Caco-2 (cell line): Measurements from ENCODE around the gene AGL. TPM values are rescaled to one million over a fixed set of nuclear protein-coding genes. Genes with fewer than 3 reads are reported as not detected.
"Not testable (repeated sequence)": the region's sequence is repeated elsewhere in the genome, so short reads cannot be mapped to it uniquely, and the experiment has no call there.

Source experiments
- BruUV-seq: library from RNA; stranded (reverse); fragments of 400-500 nt; replicated peaks from 2 replicates; lab custom pipeline; 2021; lab: Mats Ljungman, UMichigan
- CTCF ChIA-PET: fragments of 300-600 bp; sonication (Branson Sonifier 250); formaldehyde crosslinking; loops from one replicate; lab custom pipeline; 2022; ENCODE audit warnings: antibody characterized with exemption; lab: Charles Lee
- POLR2A ChIA-PET: fragments of 300-600 bp; sonication (Branson Sonifier 250); formaldehyde crosslinking; loops from one replicate; lab custom pipeline; 2022; ENCODE audit warnings: antibody characterized with exemption; lab: Charles Lee
- DNase-seq, 2 experiments: peaks; one replicate each; pipeline versions ENCODE4 v3.0.0 to v3.0.0-alpha.2; 2020 to 2022
- H3K27me3 ChIP-seq: replicated peaks from 2 replicates; pipeline ENCODE4 v1.6.0; 2011; ENCODE audit warnings: low read length; ENCODE audit not compliant: control insufficient read depth, insufficient read depth
- H3K36me3 ChIP-seq: 2 replicates; pipeline ENCODE4 v1.5.1; 2011; ENCODE audit warnings: low read length; ENCODE audit not compliant: control insufficient read depth, insufficient read depth
- H3K4me1 ChIP-seq: fragments of 250-450 bp; sonication (Bioruptor Pico); 2 replicates; pipeline ENCODE4 v1.5.1; 2020; ENCODE audit warnings: mild to moderate bottlenecking
- H3K4me3 ChIP-seq: 2 replicates; pipeline ENCODE4 v1.5.1; 2011; ENCODE audit warnings: low read depth, mild to moderate bottlenecking, control low read depth, low read length
- H3K9me3 ChIP-seq: fragments of 250-450 bp; sonication (Bioruptor Pico); 2 replicates; pipeline ENCODE4 v1.5.1; 2020; ENCODE audit warnings: mild to moderate bottlenecking, moderate library complexity
- H3K27ac Mint-ChIP-seq: one replicate; pipeline ENCODE4 v1.8.0; 2022; ENCODE audit warnings: mixed read lengths; ENCODE audit not compliant: unreplicated experiment
- H3K27me3 Mint-ChIP-seq: one replicate; pipeline ENCODE4 v1.8.0; 2022; ENCODE audit warnings: mixed read lengths; ENCODE audit not compliant: insufficient read depth, unreplicated experiment
- H3K36me3 Mint-ChIP-seq: one replicate; pipeline ENCODE4 v1.8.0; 2022; ENCODE audit warnings: mild to moderate bottlenecking, mixed read lengths; ENCODE audit not compliant: insufficient read depth, unreplicated experiment
- H3K4me1 Mint-ChIP-seq: one replicate; pipeline ENCODE4 v1.8.0; 2022; ENCODE audit warnings: low read depth, mixed read lengths; ENCODE audit not compliant: unreplicated experiment
- H3K4me3 Mint-ChIP-seq: one replicate; pipeline ENCODE4 v1.8.0; 2022; ENCODE audit warnings: mild to moderate bottlenecking, moderate library complexity, mixed read lengths; ENCODE audit not compliant: unreplicated experiment
- H3K9me3 Mint-ChIP-seq: one replicate; pipeline ENCODE4 v1.8.0; 2022; ENCODE audit warnings: mixed read lengths; ENCODE audit not compliant: unreplicated experiment
- intact Hi-C: fragments of 100-400 bp; cut with micrococcal nuclease; formaldehyde crosslinking; loops from one replicate; pipeline ENCODE4 v1.10.0; 2022; ENCODE audit not compliant: unreplicated experiment
- total RNA-seq: library from RNA; stranded (reverse); gene quantifications from 2 replicates; pipeline ENCODE4 v1.2.3, GENCODE V29; 2022
- TF ChIP-seq, protein P1 (sequence below), 2 experiments: fragments of 200-600 bp in 1 of 2; IDR thresholded peaks; 1 replicate in 1 of 2; 2 replicates in 1 of 2; pipeline versions ENCODE4 v1.5.1 to v1.8.0; 2011 to 2022; ENCODE audit warnings: antibody characterized with exemption in 1 of 2, control low read depth in 1 of 2, inconsistent platforms in 1 of 2, low read depth in 1 of 2, low read length in 1 of 2, mild to moderate bottlenecking in 1 of 2, moderate library complexity in 1 of 2; ENCODE audit not compliant: insufficient read depth in 1 of 2, severe bottlenecking in 1 of 2, unreplicated experiment in 1 of 2

AGL gene
- total RNA-seq, 1 experiment from 2014 or later = 23.6 TPM

- ChIA-PET CTCF (no interaction called here), POLR2A (no interaction called here)
- intact Hi-C loops = no loop called here
- DNase-seq = no peak
- Mint-ChIP-seq H3K4me3 (no peak overlapping the region), H3K4me1 (no peaks in the 10 kb centered on the region), H3K27ac (no peak overlapping the region), H3K36me3 (peaks cover 20% of the 10 kb centered on the region), H3K27me3 (no peaks in the 10 kb centered on the region), H3K9me3 (no peaks in the 10 kb centered on the region)
- Histone ChIP-seq H3K4me3 (no peak overlapping the region), H3K27me3 (no peaks in the 10 kb centered on the region), H3K36me3 (no peaks in the 10 kb centered on the region), H3K9me3 (no peaks in the 10 kb centered on the region), H3K4me1 (peaks cover 8% of the 10 kb centered on the region; the same call in 1 of the 2 replicates)
- BruUV-seq = no TSS peak
- TF ChIP-seq, protein P1, sequence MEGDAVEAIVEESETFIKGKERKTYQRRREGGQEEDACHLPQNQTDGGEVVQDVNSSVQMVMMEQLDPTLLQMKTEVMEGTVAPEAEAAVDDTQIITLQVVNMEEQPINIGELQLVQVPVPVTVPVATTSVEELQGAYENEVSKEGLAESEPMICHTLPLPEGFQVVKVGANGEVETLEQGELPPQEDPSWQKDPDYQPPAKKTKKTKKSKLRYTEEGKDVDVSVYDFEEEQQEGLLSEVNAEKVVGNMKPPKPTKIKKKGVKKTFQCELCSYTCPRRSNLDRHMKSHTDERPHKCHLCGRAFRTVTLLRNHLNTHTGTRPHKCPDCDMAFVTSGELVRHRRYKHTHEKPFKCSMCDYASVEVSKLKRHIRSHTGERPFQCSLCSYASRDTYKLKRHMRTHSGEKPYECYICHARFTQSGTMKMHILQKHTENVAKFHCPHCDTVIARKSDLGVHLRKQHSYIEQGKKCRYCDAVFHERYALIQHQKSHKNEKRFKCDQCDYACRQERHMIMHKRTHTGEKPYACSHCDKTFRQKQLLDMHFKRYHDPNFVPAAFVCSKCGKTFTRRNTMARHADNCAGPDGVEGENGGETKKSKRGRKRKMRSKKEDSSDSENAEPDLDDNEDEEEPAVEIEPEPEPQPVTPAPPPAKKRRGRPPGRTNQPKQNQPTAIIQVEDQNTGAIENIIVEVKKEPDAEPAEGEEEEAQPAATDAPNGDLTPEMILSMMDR (IDR thresholded peaks at IDR 0.05; ENCODE audit: insufficient read depth in 1 of 2, low read depth in 1 of 2, low read length in 1 of 2, severe bottlenecking in 1 of 2, unreplicated experiment in 1 of 2) = no peak
Measured at GRCh38 chr1:99887890-99888289, 37.7 kb downstream of the AGL start.

GRCh38 chr1:99891997-99892396, 41.8 kb downstream of the AGL start:
- BruUV-seq = no TSS peak
- ChIA-PET CTCF (no interaction called here), POLR2A (no interaction called here)
- no peak overlapping the region for H3K27ac Mint-ChIP-seq
- Histone ChIP-seq H3K9me3 (no peaks in the 10 kb centered on the region), H3K36me3 (no peaks in the 10 kb centered on the region), H3K4me3 (no peak overlapping the region), H3K27me3 (no peaks in the 10 kb centered on the region), H3K4me1 (peaks cover 8% of the 10 kb centered on the region; the same call in 1 of the 2 replicates)
- H3K4me1 Mint-ChIP-seq = no peaks in the 10 kb centered on the region
- no peak for DNase-seq
- TF ChIP-seq, protein P1 (IDR thresholded peaks at IDR 0.05; ENCODE audit: insufficient read depth in 1 of 2, low read depth in 1 of 2, low read length in 1 of 2, severe bottlenecking in 1 of 2, unreplicated experiment in 1 of 2) = no peak
- H3K4me3 Mint-ChIP-seq = no peak overlapping the region
- peaks cover 21% of the 10 kb centered on the region for H3K36me3 Mint-ChIP-seq
- intact Hi-C loops = no loop called here
- H3K9me3 Mint-ChIP-seq = no peaks in the 10 kb centered on the region
- no peaks in the 10 kb centered on the region for H3K27me3 Mint-ChIP-seq

DNA sequence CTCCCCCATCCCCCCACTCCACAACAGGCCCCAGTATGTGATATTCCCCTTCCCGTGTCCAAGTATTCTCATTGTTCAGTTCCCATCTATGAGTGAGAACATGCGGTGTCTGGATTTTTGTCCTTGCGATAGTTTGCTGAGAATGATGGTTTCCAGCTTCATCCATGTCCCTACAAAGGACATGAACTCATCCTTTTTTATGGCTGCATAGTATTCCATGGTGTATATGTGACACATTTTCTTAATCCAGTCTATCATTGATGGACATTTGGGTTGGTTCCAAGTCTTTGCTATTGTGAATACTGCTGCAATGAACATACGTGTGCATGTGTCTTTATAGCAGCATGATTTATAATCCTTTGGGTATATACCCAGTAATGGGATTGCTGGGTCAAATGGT, 53.1 kb downstream of the AGL start:
- H3K9me3 ChIP-seq, H3K27me3 Mint-ChIP-seq, H3K27me3 ChIP-seq, H3K27ac Mint-ChIP-seq, CTCF ChIA-PET, H3K36me3 Mint-ChIP-seq, H3K4me3 ChIP-seq, intact Hi-C loops, POLR2A ChIA-PET, DNase-seq, BruUV-seq, H3K36me3 ChIP-seq, H3K4me1 ChIP-seq, H3K4me1 Mint-ChIP-seq, H3K4me3 Mint-ChIP-seq: not testable (repeated sequence)
- peaks cover 12% of the 10 kb centered on the region for H3K9me3 Mint-ChIP-seq

- H3K9me3 Mint-ChIP-seq = peaks cover 12% of the 10 kb centered on the region
Measured at GRCh38 chr1:99906535-99906934, 56.4 kb downstream of the AGL start.

More at GRCh38 chr1:99906535-99906934, 56.4 kb downstream of the AGL start:
- TF ChIP-seq, protein P1 (IDR thresholded peaks at IDR 0.05; ENCODE audit: insufficient read depth in 1 of 2, low read depth in 1 of 2, low read length in 1 of 2, severe bottlenecking in 1 of 2, unreplicated experiment in 1 of 2) = no peak
- peaks cover 10% of the 10 kb centered on the region for H3K36me3 Mint-ChIP-seq
- CTCF ChIA-PET = no interaction called here
- H3K27ac Mint-ChIP-seq = no peak overlapping the region
- intact Hi-C loops = no loop called here
- Histone ChIP-seq H3K36me3 (no peaks in the 10 kb centered on the region), H3K9me3 (no peaks in the 10 kb centered on the region), H3K27me3 (no peaks in the 10 kb centered on the region), H3K4me1 (no peaks in the 10 kb centered on the region), H3K4me3 (no peak overlapping the region)
- H3K4me1 Mint-ChIP-seq = no peaks in the 10 kb centered on the region
- no peak overlapping the region for H3K4me3 Mint-ChIP-seq
- no peaks in the 10 kb centered on the region for H3K27me3 Mint-ChIP-seq
- no TSS peak for BruUV-seq
- no peak for DNase-seq
- POLR2A ChIA-PET = no interaction called here
